ENCODE results near the gene ELOVL4. TPM values are rescaled to one million over a fixed set of nuclear protein-coding genes. Genes with fewer than 3 reads are reported as not detected.

Gene ELOVL4
- 1 to 10 TPM; 3.2 to 3.4 TPM for total RNA-seq

GRCh38 chr6:79947191-79948186, at the start of gene ELOVL4:
Gene ELOVL4, minus strand, starts transcription at chr6:79947553. Its CDS starts 274 bp downstream, at chr6:79947279.
- peaks cover 36% of the 10 kb centered on the region for H3K4me1 Mint-ChIP-seq
- H3K36me3 Mint-ChIP-seq (ENCODE audit: low read depth), result no peaks in the 10 kb centered on the region
- no peaks in the 10 kb centered on the region for H3K9me3 Mint-ChIP-seq
- H3K4me3 Mint-ChIP-seq, result peak within 1 kb of the TSS; percentile 93
- ATAC-seq (replicated peaks), result peak; percentile 87
- peak within 1 kb of the TSS; percentile 88 for H3K27ac Mint-ChIP-seq
- no peaks in the 10 kb centered on the region for H3K27me3 Mint-ChIP-seq

GRCh38 chr6:79993911-79994309, 46.6 kb upstream of the ELOVL4 start:
- Mint-ChIP-seq H3K4me3 (no peak overlapping the region), H3K27me3 (no peaks in the 10 kb centered on the region), H3K27ac (no peak overlapping the region), H3K9me3 (no peaks in the 10 kb centered on the region), H3K4me1 (no peaks in the 10 kb centered on the region), H3K36me3 (ENCODE audit: low read depth) (no peaks in the 10 kb centered on the region)
- ATAC-seq (replicated peaks), result no peak

GRCh38 chr6:79993012-79993910, 45.9 kb upstream of the ELOVL4 start:
- H3K9me3 Mint-ChIP-seq, result no peaks in the 10 kb centered on the region
- ATAC-seq (replicated peaks), result no peak
- H3K4me3 Mint-ChIP-seq, result no peak overlapping the region
- no peaks in the 10 kb centered on the region for H3K4me1 Mint-ChIP-seq
- H3K27ac Mint-ChIP-seq, result no peak overlapping the region
- H3K27me3 Mint-ChIP-seq, result no peaks in the 10 kb centered on the region
- H3K36me3 Mint-ChIP-seq (ENCODE audit: low read depth), result no peaks in the 10 kb centered on the region

- peaks cover 11% of the 10 kb centered on the region for H3K4me1 Mint-ChIP-seq
- no peaks in the 10 kb centered on the region for H3K9me3 Mint-ChIP-seq
- H3K36me3 Mint-ChIP-seq (ENCODE audit: low read depth), result no peaks in the 10 kb centered on the region
- no peak overlapping the region for H3K4me3 Mint-ChIP-seq
- ATAC-seq (replicated peaks), result no peak
- no peak overlapping the region for H3K27ac Mint-ChIP-seq
- no peaks in the 10 kb centered on the region for H3K27me3 Mint-ChIP-seq
Observed at GRCh38 chr6:79989641-79990040, 42.3 kb upstream of the ELOVL4 start.

GRCh38 chr6:79985128-79985527, 37.8 kb upstream of the ELOVL4 start:
- H3K36me3 Mint-ChIP-seq (ENCODE audit: low read depth), result no peaks in the 10 kb centered on the region
- peak overlapping the region; percentile 26 for H3K27ac Mint-ChIP-seq
- H3K9me3 Mint-ChIP-seq, result no peaks in the 10 kb centered on the region
- H3K27me3 Mint-ChIP-seq, result no peaks in the 10 kb centered on the region
- H3K4me1 Mint-ChIP-seq, result peaks cover 22% of the 10 kb centered on the region
- no peak for ATAC-seq (replicated peaks)
- peak overlapping the region; percentile 6 for H3K4me3 Mint-ChIP-seq

GRCh38 chr6:79984261-79984660, 36.9 kb upstream of the ELOVL4 start:
- no peaks in the 10 kb centered on the region for H3K9me3 Mint-ChIP-seq
- H3K4me3 Mint-ChIP-seq, result peak overlapping the region; percentile 6
- H3K4me1 Mint-ChIP-seq, result peaks cover 22% of the 10 kb centered on the region
- H3K27ac Mint-ChIP-seq, result peak overlapping the region; percentile 26
- ATAC-seq (replicated peaks), result peak; percentile 88
- H3K27me3 Mint-ChIP-seq, result no peaks in the 10 kb centered on the region
- H3K36me3 Mint-ChIP-seq (ENCODE audit: low read depth), result no peaks in the 10 kb centered on the region

GRCh38 chr6:79981652-79982051, 34.3 kb upstream of the ELOVL4 start:
- Mint-ChIP-seq H3K27me3 (no peaks in the 10 kb centered on the region), H3K4me1 (peaks cover 22% of the 10 kb centered on the region), H3K4me3 (peak overlapping the region; percentile 70), H3K36me3 (ENCODE audit: low read depth) (no peaks in the 10 kb centered on the region), H3K9me3 (no peaks in the 10 kb centered on the region), H3K27ac (peak overlapping the region; percentile 34)
- no peak for ATAC-seq (replicated peaks)

- Mint-ChIP-seq H3K4me1 (peaks cover 6% of the 10 kb centered on the region), H3K27ac (no peak overlapping the region), H3K36me3 (ENCODE audit: low read depth) (no peaks in the 10 kb centered on the region), H3K9me3 (peaks cover 21% of the 10 kb centered on the region), H3K27me3 (no peaks in the 10 kb centered on the region), H3K4me3 (no peak overlapping the region)
- peak; percentile 62 for ATAC-seq (replicated peaks)
Observed at GRCh38 chr6:79971193-79971592, 23.8 kb upstream of the ELOVL4 start.

- Mint-ChIP-seq H3K9me3 (peaks cover 21% of the 10 kb centered on the region), H3K27me3 (no peaks in the 10 kb centered on the region), H3K36me3 (ENCODE audit: low read depth) (no peaks in the 10 kb centered on the region), H3K27ac (no peak overlapping the region), H3K4me1 (peaks cover 6% of the 10 kb centered on the region), H3K4me3 (no peak overlapping the region)
- no peak for ATAC-seq (replicated peaks)
Observed at GRCh38 chr6:79969784-79970183, 22.4 kb upstream of the ELOVL4 start.

- Mint-ChIP-seq H3K4me3 (no peak overlapping the region), H3K27ac (no peak overlapping the region), H3K36me3 (ENCODE audit: low read depth) (no peaks in the 10 kb centered on the region), H3K9me3 (peaks cover 24% of the 10 kb centered on the region), H3K27me3 (no peaks in the 10 kb centered on the region), H3K4me1 (peaks cover 14% of the 10 kb centered on the region)
- ATAC-seq (replicated peaks), result no peak
Observed at GRCh38 chr6:79967178-79967577, 19.8 kb upstream of the ELOVL4 start.

GRCh38 chr6:79964607-79965081, 17.3 kb upstream of the ELOVL4 start:
- Mint-ChIP-seq H3K27me3 (no peaks in the 10 kb centered on the region), H3K4me3 (peak overlapping the region; percentile 64), H3K4me1 (peaks cover 14% of the 10 kb centered on the region), H3K9me3 (peaks cover 21% of the 10 kb centered on the region), H3K27ac (peak overlapping the region; percentile 63), H3K36me3 (ENCODE audit: low read depth) (no peaks in the 10 kb centered on the region)
- peak; percentile 94 for ATAC-seq (replicated peaks)

GRCh38 chr6:79954849-79955248, 7.5 kb upstream of the ELOVL4 start:
- no peaks in the 10 kb centered on the region for H3K36me3 Mint-ChIP-seq (ENCODE audit: low read depth)
- no peak for ATAC-seq (replicated peaks)
- H3K4me1 Mint-ChIP-seq, result peaks cover 3% of the 10 kb centered on the region
- H3K27ac Mint-ChIP-seq, result no peak overlapping the region
- H3K4me3 Mint-ChIP-seq, result no peak overlapping the region
- H3K9me3 Mint-ChIP-seq, result peaks cover 9% of the 10 kb centered on the region
- no peaks in the 10 kb centered on the region for H3K27me3 Mint-ChIP-seq

- peaks cover 28% of the 10 kb centered on the region for H3K4me1 Mint-ChIP-seq
- H3K4me3 Mint-ChIP-seq, result peak overlapping the region; percentile 73
- H3K9me3 Mint-ChIP-seq, result no peaks in the 10 kb centered on the region
- no peak overlapping the region for H3K27ac Mint-ChIP-seq
- H3K36me3 Mint-ChIP-seq (ENCODE audit: low read depth), result no peaks in the 10 kb centered on the region
- no peaks in the 10 kb centered on the region for H3K27me3 Mint-ChIP-seq
- peak; percentile 36 for ATAC-seq (replicated peaks)
Observed at GRCh38 chr6:79949233-79949632, 1.9 kb upstream of the ELOVL4 start.

All from activated T-helper 17 cell treated with anti-CD3 and anti-CD28 coated beads, Interleukin-2, amount 50 U/mL, for 72 hours (primary cell).